Measurements from ENCODE around the gene SAFB. TPM values are rescaled to one million over a fixed set of nuclear protein-coding genes. Genes with fewer than 3 reads are reported as not detected.
A peak's percentile ranks its signal among the peaks of the same experiment; 100 is the strongest.

The SAFB gene
- total and polyA plus RNA-seq, 2 of the 13 experiments (the other 11 are each of a cell fraction or from before 2014, with no cell fraction given), result 21.0 to 28.4 TPM

DNA sequence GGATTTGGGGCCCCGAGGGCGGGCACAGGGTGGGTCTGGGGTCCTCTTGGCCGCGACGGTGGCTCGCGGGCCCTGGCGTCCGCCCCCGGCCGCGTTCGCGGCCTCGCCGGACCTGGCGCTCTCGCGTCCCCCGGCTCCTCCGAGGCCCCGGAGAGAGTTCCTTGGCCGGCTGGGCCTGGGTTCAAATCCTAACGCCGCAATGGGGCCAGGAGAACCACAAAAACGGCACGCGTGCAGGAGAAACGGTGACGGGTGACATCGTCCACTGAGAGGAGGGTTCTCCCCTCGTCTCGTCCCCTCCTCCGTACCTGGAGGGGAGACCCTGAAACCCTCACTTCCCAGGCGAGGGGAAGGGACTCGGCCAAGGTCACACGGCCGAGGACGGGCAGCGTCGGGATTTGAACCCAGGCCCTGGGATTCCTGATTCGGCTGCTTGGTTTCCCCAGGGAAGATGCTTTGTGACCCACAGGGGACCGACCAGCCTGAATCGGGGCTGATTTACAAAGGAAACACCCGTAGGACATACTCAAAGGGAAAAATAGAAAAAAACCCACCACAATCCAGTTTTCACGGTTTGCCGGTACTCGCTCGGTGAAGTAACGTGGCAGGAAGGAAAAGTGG lies 624 bp downstream of the SAFB start (continued):
- TF ChIP-seq CAMTA2 (CRISPR knock-in tag; IDR thresholded peaks at IDR 0.05; ENCODE audit: borderline replicate concordance) (peak; percentile 67; the same call in 1 of the 2 replicates), ZNF124 (CRISPR knock-in tag; IDR thresholded peaks at IDR 0.05) (no peak), TEAD2 (CRISPR knock-in tag; IDR thresholded peaks at IDR 0.05) (no peak), AHR (CRISPR knock-in tag; IDR thresholded peaks at IDR 0.05) (0 out of 2 replicates have a peak, but pooled peaks have one; percentile 11), ZNF136 (CRISPR knock-in tag; IDR thresholded peaks at IDR 0.05; ENCODE audit: low read depth) (no peak), ZNF75D (CRISPR knock-in tag; IDR thresholded peaks at IDR 0.05; ENCODE audit: borderline replicate concordance) (no peak), ZNF549 (CRISPR knock-in tag; IDR thresholded peaks at IDR 0.05) (no peak), KLF6 (CRISPR knock-in tag; IDR thresholded peaks at IDR 0.05) (no peak; the same call in 1 of the 2 replicates), CC2D1A (CRISPR knock-in tag; IDR thresholded peaks at IDR 0.05) (no peak), MYNN (CRISPR knock-in tag; IDR thresholded peaks at IDR 0.05; ENCODE audit: low read depth) (0 out of 2 replicates have a peak, but pooled peaks have one; percentile 37), ZNF343 (CRISPR knock-in tag; IDR thresholded peaks at IDR 0.05) (no peak), ZKSCAN8 (CRISPR knock-in tag; IDR thresholded peaks at IDR 0.05; ENCODE audit: borderline replicate concordance) (no peak), ZNF616 (CRISPR knock-in tag; IDR thresholded peaks at IDR 0.05; ENCODE audit: low read depth) (no peak), NR1H2 (CRISPR knock-in tag; IDR thresholded peaks at IDR 0.05; ENCODE audit: borderline replicate concordance, low read depth) (no peak), ZNF232 (CRISPR knock-in tag; IDR thresholded peaks at IDR 0.05; ENCODE audit: borderline replicate concordance) (no peak), HNRNPUL1 (IDR thresholded peaks at IDR 0.05; ENCODE audit: low read depth, low read length) (no peak), ZNF446 (CRISPR knock-in tag; IDR thresholded peaks at IDR 0.05) (no peak), ZNF333 (CRISPR knock-in tag; IDR thresholded peaks at IDR 0.05; ENCODE audit: borderline replicate concordance) (0 out of 2 replicates have a peak, but pooled peaks have one; percentile 6), HMG20B (CRISPR knock-in tag; conservative IDR thresholded peaks at IDR 0.05) (no peak), FOXO1 (CRISPR knock-in tag; IDR thresholded peaks at IDR 0.05) (no peak), ESRRA (CRISPR knock-in tag; IDR thresholded peaks at IDR 0.05; ENCODE audit: low read depth) (no peak), HNF4A (CRISPR knock-in tag; IDR thresholded peaks at IDR 0.05) (no peak), CHD4 (IDR thresholded peaks at IDR 0.05; ENCODE audit: borderline replicate concordance, low read length) (0 out of 2 replicates have a peak, but pooled peaks have one; percentile 58), ZNF703 (CRISPR knock-in tag; IDR thresholded peaks at IDR 0.05; ENCODE audit: borderline replicate concordance) (no peak; the same call in 1 of the 2 replicates), MED8 (CRISPR knock-in tag; IDR thresholded peaks at IDR 0.05; ENCODE audit: insufficient replicate concordance) (peak; percentile 43), ZNF7 (CRISPR knock-in tag; IDR thresholded peaks at IDR 0.05) (no peak)
- TF ChIP-seq, protein P1, sequence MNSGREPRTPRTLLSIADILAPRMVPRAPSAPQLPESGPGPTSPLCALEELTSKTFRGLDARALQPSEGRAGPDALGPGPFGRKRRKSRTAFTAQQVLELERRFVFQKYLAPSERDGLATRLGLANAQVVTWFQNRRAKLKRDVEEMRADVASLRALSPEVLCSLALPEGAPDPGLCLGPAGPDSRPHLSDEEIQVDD (CRISPR knock-in tag; IDR thresholded peaks at IDR 0.05; ENCODE audit: borderline replicate concordance), result 0 out of 2 replicates have a peak, but pooled peaks have one; percentile 18
- TF ChIP-seq, protein P2, sequence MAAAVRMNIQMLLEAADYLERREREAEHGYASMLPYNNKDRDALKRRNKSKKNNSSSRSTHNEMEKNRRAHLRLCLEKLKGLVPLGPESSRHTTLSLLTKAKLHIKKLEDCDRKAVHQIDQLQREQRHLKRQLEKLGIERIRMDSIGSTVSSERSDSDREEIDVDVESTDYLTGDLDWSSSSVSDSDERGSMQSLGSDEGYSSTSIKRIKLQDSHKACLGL (CRISPR knock-in tag; IDR thresholded peaks at IDR 0.05), result no peak
- TF ChIP-seq, protein P3, sequence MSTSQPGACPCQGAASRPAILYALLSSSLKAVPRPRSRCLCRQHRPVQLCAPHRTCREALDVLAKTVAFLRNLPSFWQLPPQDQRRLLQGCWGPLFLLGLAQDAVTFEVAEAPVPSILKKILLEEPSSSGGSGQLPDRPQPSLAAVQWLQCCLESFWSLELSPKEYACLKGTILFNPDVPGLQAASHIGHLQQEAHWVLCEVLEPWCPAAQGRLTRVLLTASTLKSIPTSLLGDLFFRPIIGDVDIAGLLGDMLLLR (CRISPR knock-in tag; IDR thresholded peaks at IDR 0.05), result 0 out of 2 replicates have a peak, but pooled peaks have one; percentile 2
- TF ChIP-seq, protein P4, sequence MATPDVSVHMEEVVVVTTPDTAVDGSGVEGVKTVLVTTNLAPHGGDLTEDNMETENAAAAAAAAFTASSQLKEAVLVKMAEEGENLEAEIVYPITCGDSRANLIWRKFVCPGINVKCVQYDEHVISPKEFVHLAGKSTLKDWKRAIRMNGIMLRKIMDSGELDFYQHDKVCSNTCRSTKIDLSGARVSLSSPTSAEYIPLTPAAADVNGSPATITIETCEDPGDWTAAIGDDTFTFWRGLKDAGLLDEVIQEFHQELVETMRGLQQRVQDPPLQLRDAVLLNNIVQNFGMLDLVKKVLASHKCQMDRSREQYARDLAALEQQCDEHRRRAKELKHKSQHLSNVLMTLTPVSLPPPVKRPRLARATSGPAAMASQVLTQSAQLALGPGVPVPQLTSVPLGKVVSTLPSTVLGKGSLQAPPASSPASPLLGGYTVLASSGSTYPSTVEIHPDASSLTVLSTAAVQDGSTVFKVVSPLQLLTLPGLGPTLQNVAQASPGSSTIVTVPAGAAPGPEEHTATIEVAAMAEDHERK (CRISPR knock-in tag; IDR thresholded peaks at IDR 0.05; ENCODE audit: low read depth), result no peak
